ENCODE measurements around the gene ARX. TPM values are rescaled to one million over a fixed set of nuclear protein-coding genes. Genes with fewer than 3 reads are reported as not detected.

The ARX gene
- total RNA-seq, 2 donors from 2014 or later, result not detected

GRCh38 chrX:25007059-25008053 lies 8.4 kb downstream of the ARX start:
- DNase-seq (ENCODE audit: low spot score) (no peak), ATAC-seq (ENCODE audit: insufficient number of reproducible peaks, low FRiP score, low read depth) (no peak)
- Histone ChIP-seq H3K27ac (no peak overlapping the region), H3K27me3 (replicated peaks; ENCODE audit: insufficient read depth) (peaks cover 6% of the 10 kb centered on the region), H3K4me3 (no peak overlapping the region), H3K9me3 (no peaks in the 10 kb centered on the region), H3K36me3 (no peaks in the 10 kb centered on the region), H3K4me1 (ENCODE audit: control insufficient read depth in 1 of 2, low read depth in 2 of 2) (peaks cover 4 to 21% of the 10 kb centered on the region in 2 donors)
- TF ChIP-seq CTCF (IDR thresholded peaks at IDR 0.05), result no peak

GRCh38 chrX:25006586-25007058 lies 9.1 kb downstream of the ARX start:
- Histone ChIP-seq H3K4me3 (no peak overlapping the region), H3K9me3 (no peaks in the 10 kb centered on the region), H3K27ac (no peak overlapping the region), H3K27me3 (replicated peaks; ENCODE audit: insufficient read depth) (peaks cover 6% of the 10 kb centered on the region), H3K36me3 (no peaks in the 10 kb centered on the region), H3K4me1 (ENCODE audit: control insufficient read depth in 1 of 2, low read depth in 2 of 2) (peaks cover 4 to 21% of the 10 kb centered on the region in 2 donors)
- DNase-seq (ENCODE audit: low spot score) (no peak), ATAC-seq (ENCODE audit: insufficient number of reproducible peaks, low FRiP score, low read depth) (no peak)
- no peak for TF ChIP-seq CTCF (IDR thresholded peaks at IDR 0.05)

GRCh38 chrX:25005382-25006185 lies 10.2 kb downstream of the ARX start:
- no peak for TF ChIP-seq CTCF (IDR thresholded peaks at IDR 0.05)
- H3K27me3 ChIP-seq (replicated peaks; ENCODE audit: insufficient read depth), result peaks cover 6% of the 10 kb centered on the region
- H3K4me3 ChIP-seq, result peak overlapping the region; percentile 42

GRCh38 chrX:25005034-25005381 lies 10.8 kb downstream of the ARX start:
- DNase-seq (ENCODE audit: low spot score) (no peak), ATAC-seq (ENCODE audit: insufficient number of reproducible peaks, low FRiP score, low read depth) (no peak)
- Histone ChIP-seq H3K27ac (no peak overlapping the region), H3K27me3 (replicated peaks; ENCODE audit: insufficient read depth) (peaks cover 6% of the 10 kb centered on the region), H3K4me3 (peak overlapping the region; percentile 42), H3K36me3 (no peaks in the 10 kb centered on the region), H3K4me1 (ENCODE audit: control insufficient read depth in 1 of 2, low read depth in 2 of 2) (peaks cover 4 to 21% of the 10 kb centered on the region in 2 donors), H3K9me3 (no peaks in the 10 kb centered on the region)
- TF ChIP-seq CTCF (IDR thresholded peaks at IDR 0.05), result no peak

More at GRCh38 chrX:25005382-25006185, 10.2 kb downstream of the ARX start:
- no peaks in the 10 kb centered on the region for H3K9me3 ChIP-seq
- H3K36me3 ChIP-seq, result no peaks in the 10 kb centered on the region
- ATAC-seq (ENCODE audit: insufficient number of reproducible peaks, low FRiP score, low read depth) (no peak), DNase-seq (ENCODE audit: low spot score) (no peak)
- no peak overlapping the region for H3K27ac ChIP-seq
- H3K4me1 ChIP-seq (ENCODE audit: control insufficient read depth in 1 of 2, low read depth in 2 of 2), result peaks cover 4 to 21% of the 10 kb centered on the region in 2 donors
